K562 (cell line): ENCODE results near the gene G6PC2. TPM values are rescaled to one million over a fixed set of nuclear protein-coding genes. Genes with fewer than 3 reads are reported as not detected.

Source experiments
- ASH1L ChIP-seq: fragments of 450-650 bp; IDR thresholded peaks from 2 replicates; pipeline ENCODE4 v1.6.1; 2018; ENCODE audit warnings: borderline replicate concordance, mild to moderate bottlenecking, low read depth; ENCODE audit not compliant: partially characterized antibody
- C11orf30 ChIP-seq: fragments of 450-650 bp; IDR thresholded peaks from 2 replicates; pipeline ENCODE4 v1.6.1; 2016; ENCODE audit warnings: low read depth, mild to moderate bottlenecking
- CHD2 ChIP-seq: IDR thresholded peaks from 2 replicates; pipeline ENCODE4 v1.6.1; 2011; ENCODE audit warnings: low read depth, low read length
- EP300 ChIP-seq: IDR thresholded peaks from 2 replicates; pipeline ENCODE4 v1.6.1; 2012; ENCODE audit warnings: low read length, improper control_type of control experiment
- MXI1 ChIP-seq: IDR thresholded peaks from 2 replicates; pipeline ENCODE4 v1.6.1; 2011; ENCODE audit warnings: low read depth, mild to moderate bottlenecking, improper control_type of control experiment, low read length
- NUFIP1 ChIP-seq: fragments of 450-650 bp; IDR thresholded peaks from 2 replicates; pipeline ENCODE4 v1.6.1; 2018; ENCODE audit not compliant: partially characterized antibody
- PHF8 ChIP-seq: fragments of 200-600 bp; sonication (generic); IDR thresholded peaks from 2 replicates; pipeline ENCODE4 v1.6.1; 2012; ENCODE audit warnings: mixed run types, mild to moderate bottlenecking, inconsistent platforms, low read length, moderate library complexity, borderline replicate concordance
- PHTF2 ChIP-seq: fragments of 250-450 bp; sonication (Bioruptor Pico); IDR thresholded peaks from 2 replicates; pipeline ENCODE4 v1.5.0; 2021; ENCODE audit warnings: mild to moderate bottlenecking
- RBBP5 ChIP-seq: fragments of 200-600 bp; sonication (generic); IDR thresholded peaks from 2 replicates; pipeline ENCODE4 v1.6.1; 2012; ENCODE audit warnings: borderline replicate concordance, mild to moderate bottlenecking, low read length, control low read depth, inconsistent platforms; ENCODE audit not compliant: insufficient read depth, poor library complexity, severe bottlenecking
- TAF7 ChIP-seq: fragments of 450-650 bp; IDR thresholded peaks from 2 replicates; pipeline ENCODE4 v1.6.1; 2016; ENCODE audit warnings: missing genetic modification characterization, missing compliant biosample characterization
- XRCC5 ChIP-seq: fragments of 200-400 bp; formaldehyde crosslinking; IDR thresholded peaks from 2 replicates; pipeline ENCODE4 v1.6.1; 2017; ENCODE audit warnings: low read depth, mild to moderate bottlenecking, low read length
- polyA plus RNA-seq, 8 experiments: library from polyadenylated mRNA; depleted of rRNA in 4 of 8; stranded (reverse) in 5 of 8; unstranded in 3 of 8; fragments of >200 nt; fragmentation: Nextera tagmentation in 2 of 8; fragmentation: Illumina TruSeq in 1 of 8; extraction: Ambion mirVana in 2 of 8; extraction: Trizol in 1 of 8; gene quantifications; 2 replicates each; pipeline versions ENCODE4 v1.2.1 to v1.2.3, GENCODE V29; 2011 to 2014; ENCODE audit warnings: inconsistent platforms in 1 of 8, missing spikeins in 1 of 8
- total RNA-seq, 7 experiments: library from RNA; depleted of rRNA in 6 of 7; stranded (reverse); fragments of >200 nt in 6 of 7; fragmentation: Illumina TruSeq in 2 of 7; extraction: Trizol in 2 of 7; gene quantifications; 2 replicates each; pipeline versions ENCODE4 v1.2.1 to v1.2.3, GENCODE V29; 2011 to 2021; ENCODE audit warnings: low replicate concordance in 1 of 7
- TF ChIP-seq, protein P1 (sequence below): fragments of 250-450 bp; sonication (Bioruptor Pico); IDR thresholded peaks from 2 replicates; pipeline ENCODE4 v1.8.0; 2021; ENCODE audit warnings: mild to moderate bottlenecking, moderate library complexity
- TF ChIP-seq, protein P2 (sequence below): sonication (generic); formaldehyde crosslinking; IDR thresholded peaks from 2 replicates; pipeline ENCODE4 v1.8.1; 2023; ENCODE audit warnings: mild to moderate bottlenecking, missing genetic modification reagents
- TF ChIP-seq, protein P3 (sequence below): fragments of 250-450 bp; sonication (Bioruptor Pico); IDR thresholded peaks from 2 replicates; pipeline ENCODE4 v1.5.0; 2021; ENCODE audit warnings: mild to moderate bottlenecking, borderline replicate concordance
- TF ChIP-seq, protein P4 (sequence below): fragments of 450-650 bp; formaldehyde crosslinking; IDR thresholded peaks from 2 replicates; pipeline ENCODE4 v1.4.0; 2022; ENCODE audit warnings: mild to moderate bottlenecking, moderate library complexity
- TF ChIP-seq, protein P5 (sequence below), 2 experiments: IDR thresholded peaks; 2 replicates each; pipeline ENCODE4 v1.6.1; 2012; ENCODE audit warnings: improper control_type of control experiment in 2 of 2, low read depth in 2 of 2, low read length in 2 of 2, borderline replicate concordance in 1 of 2
- TF ChIP-seq, protein P6 (sequence below): fragments of 250-450 bp; sonication (Bioruptor Pico); IDR thresholded peaks from 2 replicates; pipeline ENCODE4 v1.8.0; 2021; ENCODE audit warnings: moderate library complexity, mild to moderate bottlenecking, inconsistent platforms

The G6PC2 gene
- total and polyA plus RNA-seq, 9 of the 15 experiments (the other 6 are each of a cell fraction or from before 2014, with no cell fraction given) = 0.03 to 0.15 TPM; not detected in 7

DNA sequence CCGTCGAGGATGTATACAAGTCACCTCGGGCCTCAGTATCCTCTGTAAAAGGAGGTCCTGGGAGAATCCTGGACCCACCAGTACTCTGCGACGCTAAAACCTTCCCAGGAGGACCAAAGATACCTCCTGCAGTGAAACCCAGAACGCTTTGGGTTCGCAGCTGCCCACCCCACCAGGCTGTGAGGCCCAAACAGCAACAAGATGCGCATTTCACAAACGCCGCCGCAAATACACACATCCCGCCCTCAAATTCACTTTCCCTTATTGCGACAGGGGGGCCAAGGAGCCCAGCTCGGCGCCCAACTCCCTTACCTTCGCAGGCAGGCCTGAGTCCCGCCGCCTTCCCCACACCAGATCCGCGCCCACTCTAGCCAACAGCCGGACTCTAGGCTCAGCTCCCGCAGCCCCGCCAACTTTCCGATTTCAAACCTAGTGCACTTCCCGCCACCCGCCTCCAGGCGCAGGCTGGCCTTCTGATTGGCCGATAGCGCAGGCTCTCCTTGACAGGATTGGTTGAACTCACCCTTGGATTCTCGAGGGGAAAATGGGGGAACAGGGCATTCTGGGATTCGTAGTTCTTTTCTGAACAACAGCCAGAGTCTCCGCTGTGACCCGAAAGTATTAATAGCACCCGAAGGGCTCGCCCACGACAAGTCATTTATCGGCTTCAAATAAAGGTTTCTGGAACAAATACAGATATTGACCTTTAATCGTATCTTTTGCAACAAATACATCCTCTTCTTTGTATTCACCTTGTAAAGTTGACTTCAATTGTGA lies 10.9 kb upstream of the G6PC2 start, which contains the start of gene SPC25 (continued):
- TF ChIP-seq, protein P1, sequence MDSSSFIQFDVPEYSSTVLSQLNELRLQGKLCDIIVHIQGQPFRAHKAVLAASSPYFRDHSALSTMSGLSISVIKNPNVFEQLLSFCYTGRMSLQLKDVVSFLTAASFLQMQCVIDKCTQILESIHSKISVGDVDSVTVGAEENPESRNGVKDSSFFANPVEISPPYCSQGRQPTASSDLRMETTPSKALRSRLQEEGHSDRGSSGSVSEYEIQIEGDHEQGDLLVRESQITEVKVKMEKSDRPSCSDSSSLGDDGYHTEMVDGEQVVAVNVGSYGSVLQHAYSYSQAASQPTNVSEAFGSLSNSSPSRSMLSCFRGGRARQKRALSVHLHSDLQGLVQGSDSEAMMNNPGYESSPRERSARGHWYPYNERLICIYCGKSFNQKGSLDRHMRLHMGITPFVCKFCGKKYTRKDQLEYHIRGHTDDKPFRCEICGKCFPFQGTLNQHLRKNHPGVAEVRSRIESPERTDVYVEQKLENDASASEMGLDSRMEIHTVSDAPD = no peak
- TF ChIP-seq TAF7 (tag) = peak; percentile 47; the same call in 1 of the 2 replicates
- TF ChIP-seq CHD2 = peak; percentile 94
- TF ChIP-seq, protein P2, sequence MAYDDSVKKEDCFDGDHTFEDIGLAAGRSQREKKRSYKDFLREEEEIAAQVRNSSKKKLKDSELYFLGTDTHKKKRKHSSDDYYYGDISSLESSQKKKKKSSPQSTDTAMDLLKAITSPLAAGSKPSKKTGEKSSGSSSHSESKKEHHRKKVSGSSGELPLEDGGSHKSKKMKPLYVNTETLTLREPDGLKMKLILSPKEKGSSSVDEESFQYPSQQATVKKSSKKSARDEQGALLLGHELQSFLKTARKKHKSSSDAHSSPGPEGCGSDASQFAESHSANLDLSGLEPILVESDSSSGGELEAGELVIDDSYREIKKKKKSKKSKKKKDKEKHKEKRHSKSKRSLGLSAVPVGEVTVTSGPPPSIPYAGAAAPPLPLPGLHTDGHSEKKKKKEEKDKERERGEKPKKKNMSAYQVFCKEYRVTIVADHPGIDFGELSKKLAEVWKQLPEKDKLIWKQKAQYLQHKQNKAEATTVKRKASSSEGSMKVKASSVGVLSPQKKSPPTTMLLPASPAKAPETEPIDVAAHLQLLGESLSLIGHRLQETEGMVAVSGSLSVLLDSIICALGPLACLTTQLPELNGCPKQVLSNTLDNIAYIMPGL (CRISPR knock-in tag) = 0 out of 2 replicates have a peak, but pooled peaks have one; percentile 31
- peak; percentile 66; the same call in 1 of the 2 replicates for TF ChIP-seq PHTF2 (CRISPR knock-in tag)
- TF ChIP-seq ASH1L = peak; percentile 96
- TF ChIP-seq, protein P3, sequence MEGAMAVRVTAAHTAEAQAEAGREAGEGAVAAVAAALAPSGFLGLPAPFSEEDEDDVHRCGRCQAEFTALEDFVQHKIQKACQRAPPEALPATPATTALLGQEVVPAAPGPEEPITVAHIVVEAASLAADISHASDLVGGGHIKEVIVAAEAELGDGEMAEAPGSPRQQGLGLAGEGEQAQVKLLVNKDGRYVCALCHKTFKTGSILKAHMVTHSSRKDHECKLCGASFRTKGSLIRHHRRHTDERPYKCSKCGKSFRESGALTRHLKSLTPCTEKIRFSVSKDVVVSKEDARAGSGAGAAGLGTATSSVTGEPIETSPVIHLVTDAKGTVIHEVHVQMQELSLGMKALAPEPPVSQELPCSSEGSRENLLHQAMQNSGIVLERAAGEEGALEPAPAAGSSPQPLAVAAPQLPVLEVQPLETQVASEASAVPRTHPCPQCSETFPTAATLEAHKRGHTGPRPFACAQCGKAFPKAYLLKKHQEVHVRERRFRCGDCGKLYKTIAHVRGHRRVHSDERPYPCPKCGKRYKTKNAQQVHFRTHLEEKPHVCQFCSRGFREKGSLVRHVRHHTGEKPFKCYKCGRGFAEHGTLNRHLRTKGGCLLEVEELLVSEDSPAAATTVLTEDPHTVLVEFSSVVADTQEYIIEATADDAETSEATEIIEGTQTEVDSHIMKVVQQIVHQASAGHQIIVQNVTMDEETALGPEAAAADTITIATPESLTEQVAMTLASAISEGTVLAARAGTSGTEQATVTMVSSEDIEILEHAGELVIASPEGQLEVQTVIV (CRISPR knock-in tag) = no peak
- no peak for TF ChIP-seq NUFIP1
- TF ChIP-seq, protein P4, sequence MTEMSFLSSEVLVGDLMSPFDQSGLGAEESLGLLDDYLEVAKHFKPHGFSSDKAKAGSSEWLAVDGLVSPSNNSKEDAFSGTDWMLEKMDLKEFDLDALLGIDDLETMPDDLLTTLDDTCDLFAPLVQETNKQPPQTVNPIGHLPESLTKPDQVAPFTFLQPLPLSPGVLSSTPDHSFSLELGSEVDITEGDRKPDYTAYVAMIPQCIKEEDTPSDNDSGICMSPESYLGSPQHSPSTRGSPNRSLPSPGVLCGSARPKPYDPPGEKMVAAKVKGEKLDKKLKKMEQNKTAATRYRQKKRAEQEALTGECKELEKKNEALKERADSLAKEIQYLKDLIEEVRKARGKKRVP = 0 out of 2 replicates have a peak, but pooled peaks have one; percentile 3
- TF ChIP-seq PHF8 = peak; percentile 91
- peak; percentile 91 for TF ChIP-seq RBBP5
- TF ChIP-seq MXI1 = peak; percentile 34; the same call in 1 of the 2 replicates
- TF ChIP-seq, protein P5, sequence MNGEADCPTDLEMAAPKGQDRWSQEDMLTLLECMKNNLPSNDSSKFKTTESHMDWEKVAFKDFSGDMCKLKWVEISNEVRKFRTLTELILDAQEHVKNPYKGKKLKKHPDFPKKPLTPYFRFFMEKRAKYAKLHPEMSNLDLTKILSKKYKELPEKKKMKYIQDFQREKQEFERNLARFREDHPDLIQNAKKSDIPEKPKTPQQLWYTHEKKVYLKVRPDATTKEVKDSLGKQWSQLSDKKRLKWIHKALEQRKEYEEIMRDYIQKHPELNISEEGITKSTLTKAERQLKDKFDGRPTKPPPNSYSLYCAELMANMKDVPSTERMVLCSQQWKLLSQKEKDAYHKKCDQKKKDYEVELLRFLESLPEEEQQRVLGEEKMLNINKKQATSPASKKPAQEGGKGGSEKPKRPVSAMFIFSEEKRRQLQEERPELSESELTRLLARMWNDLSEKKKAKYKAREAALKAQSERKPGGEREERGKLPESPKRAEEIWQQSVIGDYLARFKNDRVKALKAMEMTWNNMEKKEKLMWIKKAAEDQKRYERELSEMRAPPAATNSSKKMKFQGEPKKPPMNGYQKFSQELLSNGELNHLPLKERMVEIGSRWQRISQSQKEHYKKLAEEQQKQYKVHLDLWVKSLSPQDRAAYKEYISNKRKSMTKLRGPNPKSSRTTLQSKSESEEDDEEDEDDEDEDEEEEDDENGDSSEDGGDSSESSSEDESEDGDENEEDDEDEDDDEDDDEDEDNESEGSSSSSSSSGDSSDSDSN (IDR thresholded peaks at IDR 0.05; ENCODE audit: borderline replicate concordance in 1 of 2, low read depth in 2 of 2, low read length in 2 of 2) = no peak
- peak; percentile 41; the same call in 1 of the 2 replicates for TF ChIP-seq XRCC5
- TF ChIP-seq, protein P6, sequence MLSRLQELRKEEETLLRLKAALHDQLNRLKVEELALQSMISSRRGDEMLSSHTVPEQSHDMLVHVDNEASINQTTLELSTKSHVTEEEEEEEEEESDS (CRISPR knock-in tag) = no peak
- TF ChIP-seq EP300 = no peak
- peak; percentile 92 for TF ChIP-seq C11orf30
